H1 (cell line): Measurements from ENCODE around the gene ARL6IP4. TPM values are rescaled to one million over a fixed set of nuclear protein-coding genes. Genes with fewer than 3 reads are reported as not detected.

Experiments used
- CTCF ChIA-PET: fragments of 300-600 bp; sonication (Branson Sonifier 250); formaldehyde crosslinking; loops from one replicate; lab custom pipeline; 2021; ENCODE audit not compliant: partially characterized antibody; lab: Charles Lee
- POLR2A ChIA-PET: fragments of 300-600 bp; sonication (Branson Sonifier 250); formaldehyde crosslinking; loops from one replicate; lab custom pipeline; 2021; ENCODE audit warnings: inconsistent platforms; ENCODE audit not compliant: partially characterized antibody; lab: Charles Lee
- DNase-seq, 2 experiments: peaks; one replicate each; pipeline versions ENCODE4 v3.0.0 to v3.0.0-alpha.2; 2010 to 2022; ENCODE audit warnings: low spot score in 2 of 2, low read depth in 1 of 2, mixed read lengths in 1 of 2
- FAIRE-seq: peaks from 2 replicates; lab custom pipeline; 2011; peaks lifted over from hg19 to GRCh38; lab: Jason Lieb, UNC
- H2AFZ ChIP-seq: 2 replicates; pipeline ENCODE4 v1.8.1; 2012; ENCODE audit warnings: low read length, inconsistent platforms
- H2AK5ac ChIP-seq: 2 replicates; pipeline ENCODE4 v1.6.1; 2013; ENCODE audit warnings: low read depth, low read length
- H2BK120ac ChIP-seq: replicated peaks from 2 replicates; pipeline ENCODE3; 2013; ENCODE audit warnings: low read depth, low read length, inconsistent platforms
- H2BK12ac ChIP-seq: 2 replicates; pipeline ENCODE4 v1.6.1; 2013; ENCODE audit warnings: low read depth, low read length
- H2BK15ac ChIP-seq: 2 replicates; pipeline ENCODE4 v1.6.1; 2013; ENCODE audit warnings: low read length
- H2BK20ac ChIP-seq: 2 replicates; pipeline ENCODE4 v1.6.1; 2013; ENCODE audit warnings: low read length
- H2BK5ac ChIP-seq: 2 replicates; pipeline ENCODE4 v1.6.1; 2013; ENCODE audit warnings: low read depth, low read length
- H3K14ac ChIP-seq: 2 replicates; pipeline ENCODE4 v1.6.1; 2013; ENCODE audit warnings: inconsistent platforms; ENCODE audit not compliant: insufficient read length
- H3K18ac ChIP-seq: 2 replicates; pipeline ENCODE4 v1.6.1; 2013; ENCODE audit warnings: low read length; ENCODE audit errors: extremely low read depth
- H3K23ac ChIP-seq: 2 replicates; pipeline ENCODE4 v1.6.1; 2013; ENCODE audit warnings: inconsistent platforms; ENCODE audit not compliant: insufficient read length
- H3K23me2 ChIP-seq: 2 replicates; pipeline ENCODE4 v1.6.1; 2013; ENCODE audit warnings: low read depth, low read length
- H3K27ac ChIP-seq: 2 replicates; pipeline ENCODE4 v1.6.1; 2011; ENCODE audit warnings: low read depth, low read length, inconsistent platforms
- H3K27me3 ChIP-seq, 4 experiments: replicated peaks in 1 of 4; 1 replicate in 1 of 4; 2 replicates in 3 of 4; pipeline versions ENCODE4 v1.6.1 to v1.8.1; 2011 to 2013; ENCODE audit warnings: low read length in 3 of 4, mild to moderate bottlenecking in 3 of 4, inconsistent platforms in 2 of 4, mixed read lengths in 2 of 4, moderate library complexity in 1 of 4; ENCODE audit not compliant: control insufficient read depth in 3 of 4, insufficient read depth in 3 of 4; ENCODE audit errors: extremely low read depth in 1 of 4
- H3K36me3 ChIP-seq, 4 experiments: 2 replicates each; pipeline versions ENCODE4 v1.6.1 to v1.8.1; 2011 to 2013; ENCODE audit warnings: mild to moderate bottlenecking in 4 of 4, low read length in 3 of 4, moderate library complexity in 2 of 4, control low read depth in 1 of 4, inconsistent platforms in 1 of 4; ENCODE audit not compliant: insufficient read depth in 4 of 4, control insufficient read depth in 2 of 4
- H3K4ac ChIP-seq: replicated peaks from 2 replicates; pipeline ENCODE3; 2013; ENCODE audit warnings: low read length, low read depth, mixed read lengths, inconsistent platforms; ENCODE audit not compliant: insufficient read length
- H3K4me1 ChIP-seq, 4 experiments: replicated peaks in 1 of 4; 1 replicate in 1 of 4; 2 replicates in 3 of 4; pipeline versions ENCODE4 v1.6.1 to v1.8.1; 2011 to 2013; ENCODE audit warnings: low read length in 3 of 4, inconsistent platforms in 2 of 4, mixed read lengths in 1 of 4; ENCODE audit not compliant: insufficient read depth in 4 of 4, control insufficient read depth in 3 of 4
- H3K4me2 ChIP-seq, 2 experiments: 2 replicates each; pipeline versions ENCODE4 v1.6.1 to v1.8.1; 2011 to 2013; ENCODE audit warnings: low read depth in 2 of 2, low read length in 2 of 2, control low read depth in 1 of 2, inconsistent platforms in 1 of 2, mild to moderate bottlenecking in 1 of 2; ENCODE audit not compliant: insufficient read depth in 1 of 2
- H3K4me3 ChIP-seq, 4 experiments: fragments of 200-600, 300-600 bp in 1 of 4; sonication (generic), shearing (Covaris generic), sonication (Bioruptor Twin) in 1 of 4; 2 replicates each; pipeline versions ENCODE4 v1.5.1 to v1.8.1; 2011 to 2016; ENCODE audit warnings: low read length in 4 of 4, low read depth in 3 of 4, control low read depth in 2 of 4, inconsistent platforms in 2 of 4, mild to moderate bottlenecking in 2 of 4, mixed read lengths in 1 of 4, moderate library complexity in 1 of 4; ENCODE audit not compliant: insufficient read depth in 2 of 4; ENCODE audit errors: extremely low read depth in 1 of 4
- H3K56ac ChIP-seq: replicated peaks from 2 replicates; pipeline ENCODE3; 2013; ENCODE audit warnings: low read depth, mild to moderate bottlenecking, mixed read lengths, low read length, inconsistent platforms; ENCODE audit not compliant: insufficient read length
- H3K79me1 ChIP-seq: 2 replicates; pipeline ENCODE4 v1.6.1; 2013; ENCODE audit warnings: low read depth, low read length, control low read depth
- H3K79me2 ChIP-seq, 2 experiments: 2 replicates each; pipeline versions ENCODE4 v1.6.1 to v1.8.1; 2012 to 2013; ENCODE audit warnings: low read length in 2 of 2, mild to moderate bottlenecking in 2 of 2, inconsistent platforms in 1 of 2; ENCODE audit not compliant: insufficient read depth in 2 of 2, control insufficient read depth in 1 of 2
- H3K9ac ChIP-seq, 4 experiments: replicated peaks in 1 of 4; 1 replicate in 1 of 4; 2 replicates in 3 of 4; pipeline versions ENCODE4 v1.6.1 to v1.8.1; 2011 to 2013; ENCODE audit warnings: low read depth in 3 of 4, low read length in 3 of 4, control low read depth in 2 of 4, mild to moderate bottlenecking in 2 of 4, moderate library complexity in 2 of 4, inconsistent platforms in 1 of 4; ENCODE audit errors: extremely low read depth in 1 of 4
- H3K9me3 ChIP-seq, 2 experiments: 2 replicates each; pipeline versions ENCODE4 v1.6.1 to v1.8.1; 2012 to 2013; ENCODE audit warnings: mild to moderate bottlenecking in 2 of 2, moderate library complexity in 2 of 2, control low read depth in 1 of 2, inconsistent platforms in 1 of 2, low read depth in 1 of 2, low read length in 1 of 2, mixed read lengths in 1 of 2; ENCODE audit not compliant: insufficient read depth in 2 of 2
- H4K20me1 ChIP-seq, 2 experiments: replicated peaks in 1 of 2; 2 replicates each; pipeline versions ENCODE3 to v1.8.1; 2011 to 2013; ENCODE audit warnings: inconsistent platforms in 2 of 2, low read length in 2 of 2, mild to moderate bottlenecking in 1 of 2; ENCODE audit not compliant: insufficient read depth in 2 of 2, control insufficient read depth in 1 of 2
- H4K5ac ChIP-seq: 2 replicates; pipeline ENCODE4 v1.6.1; 2013; ENCODE audit warnings: low read length, low read depth, mixed read lengths, inconsistent platforms; ENCODE audit not compliant: insufficient read length
- H4K8ac ChIP-seq: 2 replicates; pipeline ENCODE4 v1.8.0; 2013; ENCODE audit warnings: mild to moderate bottlenecking, moderate library complexity, low read length, inconsistent platforms; ENCODE audit not compliant: insufficient read depth; ENCODE audit errors: extremely low read depth
- H4K91ac ChIP-seq: replicated peaks from 2 replicates; pipeline ENCODE3; 2013; ENCODE audit warnings: low read length, mixed read lengths, inconsistent platforms; ENCODE audit not compliant: insufficient read length
- ASH2L ChIP-seq: fragments of 200-600, 300-600 bp; sonication (generic); IDR thresholded peaks from one replicate; pipeline ENCODE4 v1.7.1; 2017; ENCODE audit warnings: low read length
- POLR2AphosphoS5 ChIP-seq: IDR thresholded peaks from 2 replicates; pipeline ENCODE4 v1.6.1; 2011; ENCODE audit warnings: low read depth, low read length
- RAD21 ChIP-seq, 2 experiments: IDR thresholded peaks in 1 of 2; conservative IDR thresholded peaks in 1 of 2; 2 replicates each; pipeline ENCODE4 v1.6.1; 2011; ENCODE audit warnings: low read depth in 2 of 2, low read length in 2 of 2, improper control_type of control experiment in 1 of 2, inconsistent platforms in 1 of 2, mild to moderate bottlenecking in 1 of 2, moderate library complexity in 1 of 2
- ZNF274 ChIP-seq: IDR thresholded peaks from 2 replicates; pipeline ENCODE4 v1.7.0; 2012; ENCODE audit warnings: low read length, borderline replicate concordance; ENCODE audit errors: extremely low read depth
- WGBS, 2 experiments: shearing (Covaris generic) in 1 of 2; methylation state at CpG; one replicate each; pipeline versions ENCODE4 v1.1.6 to v1.1.7; 2013 to 2015; ENCODE audit warnings: low lambda C conversion rate in 2 of 2, mixed read lengths in 2 of 2, inconsistent platforms in 1 of 2, low coverage in 1 of 2, missing lambda C conversion rate in 1 of 2; ENCODE audit not compliant: insufficient replicate concordance in 2 of 2, insufficient coverage in 1 of 2, insufficient read length in 1 of 2; ENCODE audit errors: extremely low coverage in 1 of 2, missing lambda C conversion rate in 1 of 2; 5-methylcytosine and 5-hydroxymethylcytosine counted together
- polyA plus RNA-seq, 7 experiments: library from polyadenylated mRNA; depleted of rRNA in 3 of 7; stranded (reverse) in 5 of 7; unstranded in 2 of 7; fragments of >200 nt in 5 of 7; fragments of 200-250 nt in 2 of 7; gene quantifications; 1 replicate in 5 of 7; 2 replicates in 1 of 7; 4 replicates in 1 of 7; pipeline versions ENCODE4 v1.2.1 to v1.2.3, GENCODE V29; 2011 to 2013; ENCODE audit warnings: missing spikeins in 2 of 7, mixed read lengths in 2 of 7
- total RNA-seq: library from RNA; stranded (reverse); fragmentation: NEBNext Ultra II Directional; extraction: Animal tissue kit (Norgen Biotek cat#: 25700); gene quantifications from 2 replicates; pipeline ENCODE4 v1.2.1, GENCODE V29; 2021

The ARL6IP4 gene
- total and polyA plus RNA-seq, 2 of the 8 experiments (the other 6 are each of a cell fraction or from before 2014, with no cell fraction given): 76.4 to 109 TPM

GRCh38 chr12:122982963-122983788, 2.7 kb downstream of the ARL6IP4 start:
- FAIRE-seq: no peak

More at GRCh38 chr12:122982963-122983788, 2.7 kb downstream of the ARL6IP4 start:
- H3K4me1 ChIP-seq: peaks cover 0 to 14% (median 8%) of the 10 kb centered on the region in 4 experiments; a peak in 6 of 7 replicates
- DNase-seq: no peak
- no peak overlapping the region for H3K4me3 ChIP-seq
- H3K4ac ChIP-seq: no peak overlapping the region
- 86% methylated on average over 21 of the region's 21 CpGs; no CpG with 5 or more reads in 1 of the 2 experiments for WGBS, 2 experiments
- H3K79me1 ChIP-seq: peaks cover 3% of the 10 kb centered on the region; the same call in 1 of the 2 replicates
- no peak overlapping the region for H3K23ac ChIP-seq
- no peak overlapping the region for H3K18ac ChIP-seq
- H2BK5ac ChIP-seq: peak overlapping the region; percentile 15; the same call in 1 of the 2 replicates
- H3K9ac ChIP-seq: no peak overlapping the region
- CTCF ChIA-PET: interaction anchor here (1.1 to 1.6 kb wide), 3 partner anchors 9 to 124 kb away, joined by 3 to 6 read pairs (median 5); no protein-coding TSS in a partner anchor
- no peak overlapping the region for H2BK15ac ChIP-seq
- H3K4me2 ChIP-seq: no peak overlapping the region; a peak in 1 of 4 replicates
- H3K79me2 ChIP-seq: peaks cover 0 to 2% of the 10 kb centered on the region in 2 experiments; a peak in 1 of 4 replicates
- H4K20me1 ChIP-seq: peaks cover 0 to 7% of the 10 kb centered on the region in 2 experiments
- H3K9me3 ChIP-seq: no peaks in the 10 kb centered on the region
- H4K8ac ChIP-seq: no peak overlapping the region; the same call in 1 of the 2 replicates
- no peak overlapping the region for H2BK20ac ChIP-seq
- H3K56ac ChIP-seq: no peak overlapping the region
- H2AK5ac ChIP-seq: no peak overlapping the region
- H3K14ac ChIP-seq: no peak overlapping the region
- TF ChIP-seq RAD21 (IDR thresholded peaks at IDR 0.05 in 1 of 2, conservative IDR thresholded peaks at IDR 0.05 in 1 of 2; ENCODE audit: low read depth in 2 of 2, low read length in 2 of 2): peak; percentile 8 to 16; a peak in 1 of 4 replicates
- TF ChIP-seq POLR2AphosphoS5: no peak; the same call in 1 of the 2 replicates
- TF ChIP-seq ZNF274: no peak
- TF ChIP-seq ASH2L: no peak
- no peak overlapping the region for H3K27ac ChIP-seq
- POLR2A ChIA-PET: interaction anchor here (0.6 to 3.3 kb wide), 7 partner anchors 8 to 607 kb away, joined by 3 to 15 read pairs (median 3); partner anchors contain the start of gene OGFOD2
- H2BK120ac ChIP-seq: no peak overlapping the region
- H3K27me3 ChIP-seq: no peaks in the 10 kb centered on the region
- peaks cover 16% of the 10 kb centered on the region; the same call in 1 of the 2 replicates for H3K23me2 ChIP-seq
- H2AFZ ChIP-seq: no peak overlapping the region
- peaks cover 0 to 6% (median 1%) of the 10 kb centered on the region in 4 experiments; a peak in 2 of 8 replicates for H3K36me3 ChIP-seq
- no peak overlapping the region for H2BK12ac ChIP-seq
- no peak overlapping the region for H4K91ac ChIP-seq
- no peak overlapping the region for H4K5ac ChIP-seq
